Endothelial cell of umbilical vein (primary cell): Measurements from ENCODE around the gene CUEDC1. TPM values are rescaled to one million over a fixed set of nuclear protein-coding genes. Genes with fewer than 3 reads are reported as not detected.

Experiments used
- BruUV-seq: library from RNA; stranded (reverse); fragments of 400-500 nt; replicated peaks from 2 replicates; lab custom pipeline; 2021; lab: Mats Ljungman, UMichigan
- CTCF ChIA-PET: fragments of 300-600, 350-600 bp; sonication (Branson Sonifier 250); formaldehyde crosslinking; loops from one replicate; lab custom pipeline; 2021; ENCODE audit warnings: antibody characterized with exemption, inconsistent platforms; lab: Charles Lee
- POLR2A ChIA-PET: fragments of 300-600, 350-600 bp; sonication (Branson Sonifier 250); formaldehyde crosslinking; loops from one replicate; lab custom pipeline; 2021; ENCODE audit warnings: antibody characterized with exemption, inconsistent platforms; lab: Charles Lee
- DNase-seq: peaks from one replicate; pipeline ENCODE4 v3.0.0-alpha.2; 2011; ENCODE audit warnings: low read depth, low spot score
- FAIRE-seq: peaks from 2 replicates; lab custom pipeline; 2011; peaks lifted over from hg19 to GRCh38; lab: Jason Lieb, UNC
- H2AFZ ChIP-seq: 2 replicates; pipeline ENCODE4 v1.6.0; 2012; ENCODE audit warnings: low read depth, low read length, control low read depth, inconsistent platforms
- H3K27ac ChIP-seq: 2 replicates; pipeline ENCODE4 v1.5.1; 2011; ENCODE audit warnings: low read depth, mild to moderate bottlenecking, control low read depth, low read length, moderate library complexity; ENCODE audit not compliant: insufficient read depth
- H3K27me3 ChIP-seq, 2 experiments: 2 replicates each; pipeline versions ENCODE4 v1.6.0 to v1.6.1; 2011; ENCODE audit warnings: low read length in 2 of 2, mixed read lengths in 1 of 2; ENCODE audit not compliant: control insufficient read depth in 2 of 2, insufficient read depth in 2 of 2
- H3K36me3 ChIP-seq, 2 experiments: 2 replicates in 1 of 2; 3 replicates in 1 of 2; pipeline ENCODE4 v1.5.1; 2011; ENCODE audit warnings: low read length in 2 of 2, mild to moderate bottlenecking in 1 of 2, moderate library complexity in 1 of 2; ENCODE audit not compliant: control insufficient read depth in 2 of 2, insufficient read depth in 2 of 2; ENCODE audit errors: extremely low read depth in 1 of 2
- H3K4me1 ChIP-seq: 3 replicates; pipeline ENCODE4 v1.5.1; 2011; ENCODE audit warnings: mild to moderate bottlenecking, low read length; ENCODE audit not compliant: control insufficient read depth, insufficient read depth; ENCODE audit errors: extremely low read depth
- H3K4me2 ChIP-seq: 2 replicates; pipeline ENCODE4 v1.6.1; 2011; ENCODE audit warnings: low read length, control low read depth, mixed read lengths; ENCODE audit not compliant: insufficient read depth
- H3K4me3 ChIP-seq, 3 experiments: fragments of 200-600 bp in 1 of 3; sonication (generic), shearing (Covaris generic) in 1 of 3; replicated peaks in 1 of 3; 2 replicates each; pipeline ENCODE4 v1.5.1; 2011 to 2016; ENCODE audit warnings: control low read depth in 3 of 3, low read length in 3 of 3, mild to moderate bottlenecking in 2 of 3, inconsistent platforms in 1 of 3, low read depth in 1 of 3, moderate library complexity in 1 of 3; ENCODE audit not compliant: insufficient read depth in 1 of 3
- H3K79me2 ChIP-seq: 2 replicates; pipeline ENCODE4 v1.6.0; 2012; ENCODE audit warnings: low read length, inconsistent platforms; ENCODE audit not compliant: control insufficient read depth, insufficient read depth
- H3K9ac ChIP-seq: replicated peaks from 2 replicates; pipeline ENCODE3; 2011; ENCODE audit warnings: low read length, control low read depth; ENCODE audit not compliant: insufficient read depth; ENCODE audit errors: extremely low read depth
- H3K9me1 ChIP-seq: replicated peaks from 3 replicates; pipeline ENCODE4 v1.6.0; 2011; ENCODE audit warnings: mild to moderate bottlenecking, low read length; ENCODE audit not compliant: control insufficient read depth, insufficient read depth; ENCODE audit errors: extremely low read depth
- H3K9me3 ChIP-seq: replicated peaks from 2 replicates; pipeline ENCODE4 v1.5.1; 2012; ENCODE audit warnings: low read length, inconsistent platforms; ENCODE audit not compliant: control insufficient read depth, insufficient read depth
- H4K20me1 ChIP-seq: replicated peaks from 2 replicates; pipeline ENCODE3; 2011; ENCODE audit warnings: mild to moderate bottlenecking, low read length; ENCODE audit not compliant: control insufficient read depth, insufficient read depth; ENCODE audit errors: extremely low read depth
- EZH2 ChIP-seq: IDR thresholded peaks from 2 replicates; pipeline ENCODE4 v1.6.1; 2012; ENCODE audit warnings: borderline replicate concordance, low read depth, mild to moderate bottlenecking, moderate library complexity, low read length, inconsistent platforms; ENCODE audit not compliant: severe bottlenecking
- FOS ChIP-seq: IDR thresholded peaks from 2 replicates; pipeline ENCODE4 v1.6.1; 2011; ENCODE audit warnings: mild to moderate bottlenecking, low read length, moderate library complexity, borderline replicate concordance; ENCODE audit not compliant: insufficient read depth
- GATA2 ChIP-seq: IDR thresholded peaks from 2 replicates; pipeline ENCODE4 v1.7.0; 2011; ENCODE audit warnings: low read depth, mild to moderate bottlenecking, moderate library complexity, mixed read lengths, low read length; ENCODE audit not compliant: insufficient read length, insufficient read depth
- JUN ChIP-seq: IDR thresholded peaks from 2 replicates; pipeline ENCODE4 v1.6.1; 2011; ENCODE audit warnings: borderline replicate concordance, low read depth; ENCODE audit not compliant: insufficient read length, insufficient read depth
- MAX ChIP-seq: IDR thresholded peaks from 2 replicates; pipeline ENCODE4 v1.6.1; 2011; ENCODE audit not compliant: insufficient read depth, insufficient read length
- MYC ChIP-seq: IDR thresholded peaks from one replicate; pipeline ENCODE4 v1.6.1; 2011; ENCODE audit warnings: mild to moderate bottlenecking, low read depth, low read length
- POLR2A ChIP-seq: IDR thresholded peaks from 2 replicates; pipeline ENCODE4 v1.6.1; 2012; ENCODE audit warnings: low read depth, mild to moderate bottlenecking, control low read depth, low read length
- POLR2AphosphoS5 ChIP-seq: IDR thresholded peaks from 2 replicates; pipeline ENCODE4 v1.6.1; 2012; ENCODE audit warnings: low read depth, mild to moderate bottlenecking, control low read depth, low read length, moderate library complexity; ENCODE audit not compliant: insufficient read depth
- dilution Hi-C: fragments of 300-500 bp; cut with MboI; formaldehyde crosslinking; loops from one replicate; pipeline ENCODE4 v1.15.0; 2019; ENCODE audit warnings: low sequenced_read_pairs; ENCODE audit not compliant: extremely low pct_ligation_motif_present
- intact Hi-C: fragments of 100-400 bp; cut with micrococcal nuclease; formaldehyde crosslinking; loops from one replicate; pipeline ENCODE4 v1.10.0; 2022
- polyA plus RNA-seq, 4 experiments: library from polyadenylated mRNA; depleted of rRNA in 3 of 4; stranded (reverse) in 3 of 4; unstranded in 1 of 4; fragments of >200 nt; gene quantifications; 2 replicates each; pipeline versions ENCODE4 v1.2.1 to v1.2.3, GENCODE V29; 2011 to 2012; ENCODE audit warnings: missing spikeins in 1 of 4
- total RNA-seq: library from RNA; stranded (reverse); gene quantifications from 2 replicates; pipeline ENCODE4 v1.2.3, GENCODE V29; 2021
- TF ChIP-seq, protein P1 (sequence below), 2 donors: IDR thresholded peaks; 1 replicate in 1 of 2; 2 replicates in 1 of 2; pipeline ENCODE4 v1.5.1; 2011; ENCODE audit warnings: low read length in 2 of 2, mild to moderate bottlenecking in 2 of 2, moderate library complexity in 2 of 2, control low read depth in 1 of 2, inconsistent platforms in 1 of 2, low read depth in 1 of 2; ENCODE audit not compliant: insufficient read depth in 1 of 2; ENCODE audit errors: extremely low read depth in 1 of 2

CUEDC1 gene
- total and polyA plus RNA-seq, 2 donors (not counting 3 experiments of a cell fraction or from before 2014, with no cell fraction given), result 15.8 to 27.7 TPM

DNA sequence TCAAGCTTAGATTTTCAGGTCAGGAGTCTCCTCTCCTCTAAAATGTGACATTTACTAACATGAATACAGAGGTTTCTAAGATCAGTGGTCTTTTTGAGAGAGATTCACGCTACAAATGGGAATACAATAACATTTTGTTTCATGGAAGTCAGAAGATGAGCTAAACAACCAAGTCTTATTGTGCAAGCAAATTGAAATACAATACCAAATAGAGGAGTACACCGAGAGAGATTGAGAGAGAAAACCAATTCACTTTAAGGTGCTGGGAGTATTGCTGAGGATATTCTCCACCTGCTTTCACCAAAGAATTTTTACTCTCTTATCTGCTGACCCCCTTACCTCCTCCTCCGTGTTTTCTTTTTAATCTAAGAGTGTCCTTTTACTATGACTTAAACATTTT lies 21.4 kb upstream of the CUEDC1 start:
- intact Hi-C loops (no loop called here), dilution Hi-C loops (loop anchor here (25.0 kb wide), 1 partner anchor 114 kb away; the partner anchor contains the start of gene MRPS23)
- peaks cover 14 to 22% of the 10 kb centered on the region in 2 experiments for H3K36me3 ChIP-seq
- no peaks in the 10 kb centered on the region for H3K27me3 ChIP-seq
- H3K9me1 ChIP-seq, result no peaks in the 10 kb centered on the region
- no peaks in the 10 kb centered on the region for H4K20me1 ChIP-seq
- DNase-seq (no peak), FAIRE-seq (no peak)
- H3K9ac ChIP-seq, result no peak overlapping the region
- no peaks in the 10 kb centered on the region for H3K9me3 ChIP-seq
- no peak overlapping the region for H3K4me3 ChIP-seq
- POLR2A ChIA-PET, result no interaction called here
- H2AFZ ChIP-seq, result no peak overlapping the region
- H3K4me2 ChIP-seq, result no peak overlapping the region
- TF ChIP-seq POLR2A, result no peak
- TF ChIP-seq MAX, result no peak
- no peak for TF ChIP-seq MYC
- no peak for TF ChIP-seq JUN
- no peak for TF ChIP-seq POLR2AphosphoS5
- TF ChIP-seq EZH2, result no peak
- no peak for TF ChIP-seq GATA2
- TF ChIP-seq FOS, result no peak
- TF ChIP-seq, protein P1, sequence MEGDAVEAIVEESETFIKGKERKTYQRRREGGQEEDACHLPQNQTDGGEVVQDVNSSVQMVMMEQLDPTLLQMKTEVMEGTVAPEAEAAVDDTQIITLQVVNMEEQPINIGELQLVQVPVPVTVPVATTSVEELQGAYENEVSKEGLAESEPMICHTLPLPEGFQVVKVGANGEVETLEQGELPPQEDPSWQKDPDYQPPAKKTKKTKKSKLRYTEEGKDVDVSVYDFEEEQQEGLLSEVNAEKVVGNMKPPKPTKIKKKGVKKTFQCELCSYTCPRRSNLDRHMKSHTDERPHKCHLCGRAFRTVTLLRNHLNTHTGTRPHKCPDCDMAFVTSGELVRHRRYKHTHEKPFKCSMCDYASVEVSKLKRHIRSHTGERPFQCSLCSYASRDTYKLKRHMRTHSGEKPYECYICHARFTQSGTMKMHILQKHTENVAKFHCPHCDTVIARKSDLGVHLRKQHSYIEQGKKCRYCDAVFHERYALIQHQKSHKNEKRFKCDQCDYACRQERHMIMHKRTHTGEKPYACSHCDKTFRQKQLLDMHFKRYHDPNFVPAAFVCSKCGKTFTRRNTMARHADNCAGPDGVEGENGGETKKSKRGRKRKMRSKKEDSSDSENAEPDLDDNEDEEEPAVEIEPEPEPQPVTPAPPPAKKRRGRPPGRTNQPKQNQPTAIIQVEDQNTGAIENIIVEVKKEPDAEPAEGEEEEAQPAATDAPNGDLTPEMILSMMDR (IDR thresholded peaks at IDR 0.05; ENCODE audit: extremely low read depth in 1 of 2, insufficient read depth in 1 of 2, low read depth in 1 of 2, low read length in 2 of 2), result no peak
- H3K4me1 ChIP-seq, result no peaks in the 10 kb centered on the region
- H3K79me2 ChIP-seq, result peaks cover 11% of the 10 kb centered on the region
- no TSS peak for BruUV-seq
- CTCF ChIA-PET, result interaction anchor here (1.0 to 2.4 kb wide), 4 partner anchors 9 to 119 kb away, joined by 3 to 8 read pairs (median 6); partner anchors contain the start of gene CUEDC1
- no peak overlapping the region for H3K27ac ChIP-seq
